HS-5 (cell line): ENCODE data around the gene KIAA2012.

Source experiments
- DNase-seq: peaks from one replicate; pipeline ENCODE4 v3.0.0-alpha.2; 2012; ENCODE audit warnings: low read depth

The KIAA2012 gene

GRCh38 chr2:202043475-202043874, 29.6 kb upstream of the KIAA2012 start:
- no peak for DNase-seq

GRCh38 chr2:202044777-202045176, 28.3 kb upstream of the KIAA2012 start:
- no peak for DNase-seq

DNA sequence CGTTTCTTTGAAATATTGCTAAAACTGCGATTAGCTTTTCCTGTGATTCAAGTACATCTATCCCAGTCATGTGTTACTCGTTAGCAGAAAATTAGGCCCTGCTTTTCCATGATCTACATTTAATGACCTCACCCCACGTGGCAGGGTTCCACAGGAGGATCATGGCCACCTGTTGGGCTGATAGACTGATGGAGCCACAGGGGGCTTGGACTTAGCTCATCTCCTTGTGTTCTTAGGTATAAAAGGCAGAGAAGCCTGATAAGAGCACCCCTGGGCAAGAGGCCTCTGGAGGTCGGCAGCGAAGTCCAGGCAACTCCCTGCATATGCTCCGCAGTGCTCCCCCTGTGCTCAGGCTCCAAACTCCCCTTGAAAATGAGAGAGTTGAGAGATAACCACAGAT, 26.5 kb upstream of the KIAA2012 start:
- DNase-seq = no peak

DNA sequence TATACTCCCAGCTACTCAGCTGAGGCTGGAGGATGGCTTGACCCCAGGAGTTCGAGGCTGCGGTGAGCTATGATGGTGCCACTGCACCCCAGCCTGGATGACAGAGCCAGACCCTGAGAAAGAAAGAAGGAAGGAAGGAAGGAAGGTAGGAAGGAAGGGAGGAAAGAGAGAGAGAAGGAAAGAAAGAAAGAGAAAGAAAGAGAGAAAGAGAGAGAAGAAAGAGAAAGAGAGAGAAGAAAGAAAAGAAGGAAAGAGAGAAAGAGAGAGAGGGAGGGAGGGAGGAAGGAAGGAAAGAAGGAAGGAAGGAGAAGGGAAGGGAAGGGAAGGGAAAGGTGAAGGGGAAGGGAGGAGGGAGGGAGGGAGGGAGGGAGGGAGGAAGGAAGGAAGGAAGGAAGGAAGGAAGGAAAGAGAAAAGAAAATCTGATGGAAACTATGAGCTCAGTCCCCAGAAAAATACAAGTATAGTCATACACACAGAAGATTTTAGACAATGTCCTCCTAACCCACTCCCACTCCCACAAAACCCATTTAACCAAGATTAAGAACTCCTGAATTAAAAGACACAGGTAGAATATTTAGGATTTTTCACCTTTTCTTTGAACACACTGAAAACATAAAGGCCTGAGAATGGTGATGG, 23.8 kb upstream of the KIAA2012 start:
- no peak for DNase-seq

DNA sequence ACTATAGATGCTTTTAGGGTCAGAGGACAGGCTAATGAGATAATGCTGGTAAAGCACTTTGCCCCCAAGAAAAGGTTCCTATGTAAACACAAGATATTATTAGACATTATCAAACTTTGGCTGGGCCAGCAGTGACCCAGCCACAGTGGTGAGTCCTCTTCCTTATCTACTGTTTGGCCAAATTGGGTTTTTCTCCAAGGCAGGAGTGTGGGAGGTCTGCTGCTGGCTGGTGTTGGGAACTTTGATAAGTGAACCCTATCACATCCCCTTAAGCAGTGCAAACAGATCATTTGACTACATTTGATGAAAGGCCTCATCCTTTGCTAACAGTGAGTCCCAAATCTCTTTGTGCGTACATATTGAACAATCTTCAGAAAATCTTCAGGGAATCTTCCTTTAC, 23.2 kb upstream of the KIAA2012 start:
- DNase-seq = no peak

- no peak for DNase-seq
Observed at GRCh38 chr2:202050652-202051051, 22.4 kb upstream of the KIAA2012 start.

GRCh38 chr2:202051499-202052161, 21.4 kb upstream of the KIAA2012 start:
- DNase-seq = no peak

DNA sequence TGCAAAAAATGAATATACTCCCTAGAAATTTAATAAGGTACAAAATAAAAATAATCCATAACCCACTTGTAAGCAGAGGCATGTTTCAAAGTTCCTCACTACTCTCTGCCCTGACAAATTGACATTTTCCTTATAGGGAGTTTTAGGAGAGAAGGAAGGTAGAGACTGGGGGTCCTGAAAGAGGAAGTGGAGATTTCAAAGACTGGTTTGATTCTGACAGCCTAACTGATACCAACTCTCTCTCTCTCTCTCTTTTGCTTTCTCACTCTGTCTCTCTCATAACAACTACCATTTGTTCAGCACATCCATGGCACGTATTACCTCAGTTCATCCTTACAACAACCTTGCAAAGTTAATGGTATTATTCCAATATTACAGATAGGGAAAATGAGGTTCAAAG, 20.8 kb upstream of the KIAA2012 start:
- DNase-seq = no peak

- no peak for DNase-seq
Observed at GRCh38 chr2:202054679-202055078, 18.4 kb upstream of the KIAA2012 start.

GRCh38 chr2:202056611-202057010, 16.4 kb upstream of the KIAA2012 start:
- DNase-seq = no peak

- DNase-seq = no peak
Observed at GRCh38 chr2:202060218-202060617, 12.8 kb upstream of the KIAA2012 start.

GRCh38 chr2:202061695-202062094, 11.4 kb upstream of the KIAA2012 start:
- DNase-seq = no peak

- DNase-seq = peak; percentile 28
Observed at GRCh38 chr2:202064171-202064880, 8.7 kb upstream of the KIAA2012 start.

- no peak for DNase-seq
Observed at GRCh38 chr2:202064881-202065230, 8.2 kb upstream of the KIAA2012 start.

- no peak for DNase-seq
Observed at GRCh38 chr2:202065876-202066275, 7.2 kb upstream of the KIAA2012 start.

DNA sequence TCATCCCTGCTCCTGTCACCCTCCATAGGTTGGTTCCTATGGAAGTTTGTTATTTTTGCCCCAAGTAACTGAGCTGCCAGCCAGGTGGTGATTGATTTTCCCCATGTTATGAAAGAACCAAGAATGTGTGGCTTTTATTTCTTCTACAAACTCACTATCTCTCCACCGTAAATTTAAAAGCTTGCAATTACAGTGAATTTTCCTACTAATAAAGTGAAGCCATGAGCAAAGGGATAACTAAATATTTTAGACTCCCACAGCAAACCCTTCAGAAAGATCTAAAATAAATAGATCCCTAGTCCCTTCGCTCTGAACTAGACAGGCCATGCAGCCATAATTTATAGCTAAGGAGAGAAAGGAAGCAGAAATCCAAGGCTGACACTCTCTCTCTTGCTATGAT, 6.2 kb upstream of the KIAA2012 start:
- no peak for DNase-seq

- no peak for DNase-seq
Observed at GRCh38 chr2:202067589-202067988, 5.5 kb upstream of the KIAA2012 start.

DNA sequence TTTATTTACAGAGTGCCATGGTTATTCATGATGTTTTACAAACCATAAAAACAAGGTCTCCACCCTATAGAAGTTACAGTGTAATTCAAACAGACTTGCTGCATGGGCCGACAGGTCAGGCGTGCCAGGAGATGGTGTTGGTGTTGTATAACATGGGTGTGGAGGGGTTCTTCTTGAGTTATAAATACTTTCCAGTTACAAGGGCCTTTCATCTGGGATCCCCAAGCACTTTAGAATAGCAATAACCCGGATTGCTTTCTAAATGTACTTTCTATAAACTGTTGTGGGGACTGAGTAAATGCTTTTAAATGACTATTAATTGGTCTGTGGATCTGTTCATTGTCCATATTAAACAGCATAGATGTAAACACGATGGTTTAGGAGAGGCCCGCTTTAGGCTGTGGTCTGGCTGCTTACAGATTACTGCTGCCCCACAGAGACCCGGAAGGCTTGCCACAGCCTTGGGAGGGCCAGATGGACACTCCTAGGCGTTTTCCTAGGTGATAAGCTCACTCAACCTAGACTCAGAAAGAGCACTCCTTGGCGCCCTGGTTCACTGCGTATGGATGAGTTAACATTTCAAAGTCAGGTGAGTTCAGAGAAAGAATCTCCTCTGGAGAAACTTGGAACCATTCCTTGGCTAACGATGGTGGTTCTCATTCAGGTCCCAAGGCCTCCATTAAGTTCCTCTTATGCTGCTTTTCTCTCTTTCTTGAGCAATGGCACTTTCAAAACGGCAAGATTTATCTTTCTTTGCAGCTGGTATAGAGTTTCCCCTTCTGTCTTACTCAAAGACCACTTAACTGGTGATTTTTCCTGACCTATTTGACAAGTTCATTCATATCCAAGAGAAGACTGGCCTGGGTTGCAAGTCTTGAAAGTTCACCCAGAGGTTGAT, 3.6 kb upstream of the KIAA2012 start:
- DNase-seq = no peak

- DNase-seq = no peak
Observed at GRCh38 chr2:202071107-202071506, 1.9 kb upstream of the KIAA2012 start.

GRCh38 chr2:202072226-202072625, 829 bp upstream of the KIAA2012 start:
- DNase-seq = no peak

GRCh38 chr2:202074324-202074723, 1.3 kb downstream of the KIAA2012 start:
- no peak for DNase-seq

DNA sequence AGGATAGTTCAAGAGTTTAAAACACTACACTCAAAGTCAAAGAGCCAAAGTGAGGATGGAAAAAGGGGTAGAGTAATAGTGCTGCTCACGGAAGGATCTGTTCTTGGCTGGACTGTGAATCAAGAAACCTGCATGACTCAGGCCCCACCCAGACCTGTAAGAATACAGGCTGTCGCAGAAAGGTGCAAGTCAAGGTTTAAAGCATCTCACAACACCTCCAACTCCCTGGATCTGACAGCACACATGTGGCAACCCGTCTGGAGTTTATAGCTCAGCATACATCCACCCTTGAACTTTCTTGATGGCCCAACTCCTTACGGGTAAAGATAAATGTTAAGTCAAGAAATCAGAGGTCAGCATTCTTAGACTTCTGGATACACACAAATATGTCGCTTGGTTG, 6.3 kb downstream of the KIAA2012 start:
- no peak for DNase-seq

DNA sequence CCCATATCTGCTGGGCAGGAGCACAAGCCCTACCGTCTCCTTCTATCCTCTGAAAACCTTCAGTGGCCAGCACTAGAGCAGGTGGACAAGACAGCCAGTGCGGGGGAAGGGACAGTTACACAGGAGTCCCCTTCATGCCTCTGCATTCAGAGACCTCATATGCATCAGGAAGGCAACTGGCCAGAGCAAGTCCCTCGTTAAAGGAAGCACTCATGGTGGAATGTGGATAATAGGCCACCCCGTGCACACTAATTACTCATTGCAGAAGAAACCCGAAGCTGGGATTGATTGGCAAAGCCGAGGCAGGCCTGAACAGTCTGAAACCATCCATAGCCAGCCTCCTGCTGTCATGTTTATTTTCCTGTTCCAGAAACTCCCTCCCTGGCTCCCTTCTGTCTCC, 11.2 kb downstream of the KIAA2012 start:
- DNase-seq = no peak
